CD4-positive, alpha-beta T cell treated with Interleukin-15 for 4 hours (primary cell): Measurements from ENCODE around the gene PPME1.

Source experiments
- DNase-seq: peaks from one replicate; pipeline ENCODE4 v3.0.0-alpha.2; 2020; ENCODE audit warnings: low spot score

PPME1 gene

DNA sequence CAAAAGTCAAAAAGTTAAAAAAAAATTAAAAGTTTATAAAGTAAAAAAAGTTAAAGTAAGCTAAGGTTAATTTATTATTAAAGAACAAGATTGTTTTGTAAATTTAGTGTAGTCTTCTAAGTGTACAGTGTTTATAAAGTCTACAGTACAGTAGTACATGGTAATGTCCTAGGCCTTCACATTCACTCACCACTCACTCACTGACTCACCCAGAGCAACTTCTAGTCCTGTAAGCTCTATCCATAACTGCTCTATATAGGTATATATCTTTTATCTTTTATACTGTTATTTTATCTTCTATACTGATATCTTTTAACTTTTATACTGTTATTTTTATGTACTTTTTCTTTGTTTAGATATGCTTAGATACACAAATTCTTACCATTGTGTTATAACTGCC lies 11.4 kb upstream of the PPME1 start:
- no peak for DNase-seq

DNA sequence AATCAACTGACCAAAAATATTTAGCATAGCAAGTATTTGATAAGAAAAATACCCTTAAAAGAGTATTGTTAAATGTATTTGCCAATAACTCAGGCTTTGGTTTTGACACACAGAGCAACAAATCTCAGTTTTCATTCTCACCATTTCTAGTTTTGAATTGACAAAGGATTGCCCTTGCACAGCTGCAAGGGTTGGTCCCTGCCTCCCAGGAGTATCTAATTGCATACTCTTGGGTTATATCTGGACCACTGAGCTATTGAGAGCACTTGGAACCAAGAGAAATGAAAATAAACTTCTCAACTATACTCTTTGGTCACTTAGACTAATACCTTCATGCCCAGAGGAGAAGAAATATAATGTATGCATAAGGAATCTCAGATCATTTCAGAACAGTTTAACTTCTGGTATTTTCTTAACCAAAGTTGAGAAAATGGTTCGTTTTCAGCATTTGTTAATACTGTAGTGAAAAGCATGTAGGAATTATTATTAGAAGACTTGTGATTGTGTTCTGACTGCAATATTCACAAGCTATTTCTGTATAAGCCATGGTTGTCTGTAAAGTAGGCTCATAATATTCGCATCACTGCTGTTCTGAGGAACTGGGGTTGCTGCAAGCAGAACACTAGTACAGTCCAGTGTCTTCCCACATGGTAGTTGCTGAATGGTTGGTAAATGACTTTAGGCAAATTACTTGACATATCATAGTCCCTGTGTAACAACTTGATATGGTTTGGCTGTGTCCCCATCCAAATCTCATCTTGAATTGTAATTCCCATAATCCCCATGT lies 8.2 kb upstream of the PPME1 start:
- no peak for DNase-seq

DNA sequence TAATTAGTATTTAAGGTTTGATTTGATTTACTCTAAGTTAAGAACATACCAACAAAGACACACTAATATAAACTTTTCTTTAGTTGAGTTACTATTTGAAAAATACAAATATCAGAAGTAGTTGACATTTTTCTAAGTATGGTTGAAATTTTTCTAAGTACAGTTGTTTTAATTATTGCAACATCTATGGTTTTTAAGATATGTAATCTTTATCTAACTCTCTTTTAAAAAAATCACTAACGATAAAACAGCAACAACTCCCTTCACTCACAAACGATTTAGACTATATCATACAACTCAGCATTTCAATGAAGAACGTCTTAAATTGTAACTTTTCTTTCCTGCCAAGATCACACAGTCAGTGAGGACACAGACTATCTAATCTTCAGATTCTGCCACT lies 2.3 kb upstream of the PPME1 start:
- no peak for DNase-seq

DNA sequence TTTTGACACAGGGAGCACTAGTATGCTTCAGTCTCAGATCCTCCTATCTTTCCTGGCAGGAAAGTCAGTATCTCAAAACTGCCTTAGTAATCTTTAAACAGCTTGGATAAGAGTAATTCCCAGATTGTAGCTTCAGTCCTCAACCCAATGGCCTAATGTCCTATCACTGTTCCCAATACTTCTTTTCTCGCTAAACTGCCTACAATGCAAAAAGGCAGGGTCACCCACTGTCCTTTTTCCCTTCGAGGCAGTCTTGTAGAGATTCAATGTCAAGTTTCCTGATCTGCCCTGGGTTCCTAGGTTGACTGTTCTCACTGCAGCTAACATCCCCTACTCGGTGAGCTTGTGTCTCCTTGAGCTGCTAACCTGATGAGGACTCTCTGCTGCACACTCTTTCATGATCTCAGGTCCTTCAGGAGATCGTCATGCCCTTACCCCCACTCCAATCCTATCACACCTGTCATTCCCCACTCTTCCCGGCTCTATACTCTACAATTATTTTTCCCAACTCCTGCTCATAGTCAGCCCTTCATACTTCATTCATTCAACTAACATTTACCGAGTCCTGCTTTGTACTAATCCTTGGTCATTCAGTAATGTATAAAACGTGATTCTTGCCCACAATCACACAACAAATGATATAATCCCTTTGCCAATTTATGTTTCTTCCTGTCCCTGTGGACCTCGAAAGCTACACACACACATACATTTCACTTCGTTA lies 1.2 kb upstream of the PPME1 start:
- DNase-seq = no peak

DNA sequence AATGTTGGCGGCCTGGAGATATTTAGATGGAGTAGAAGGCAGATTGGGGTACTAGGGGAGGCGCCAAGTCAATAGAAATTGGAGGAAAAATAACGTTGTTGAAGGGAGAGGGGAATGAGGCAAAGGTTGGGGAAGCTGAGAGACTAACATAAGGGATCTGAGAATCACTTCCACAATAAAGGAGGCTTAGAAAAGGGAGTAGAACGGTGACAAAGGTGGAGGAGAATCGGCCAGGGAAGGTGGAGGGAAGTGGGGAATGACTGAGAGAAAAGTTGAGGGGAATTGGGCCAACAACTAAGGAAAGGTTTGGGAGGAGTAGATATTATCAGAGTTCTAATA lies 510 bp downstream of the PPME1 start:
- no peak for DNase-seq

DNA sequence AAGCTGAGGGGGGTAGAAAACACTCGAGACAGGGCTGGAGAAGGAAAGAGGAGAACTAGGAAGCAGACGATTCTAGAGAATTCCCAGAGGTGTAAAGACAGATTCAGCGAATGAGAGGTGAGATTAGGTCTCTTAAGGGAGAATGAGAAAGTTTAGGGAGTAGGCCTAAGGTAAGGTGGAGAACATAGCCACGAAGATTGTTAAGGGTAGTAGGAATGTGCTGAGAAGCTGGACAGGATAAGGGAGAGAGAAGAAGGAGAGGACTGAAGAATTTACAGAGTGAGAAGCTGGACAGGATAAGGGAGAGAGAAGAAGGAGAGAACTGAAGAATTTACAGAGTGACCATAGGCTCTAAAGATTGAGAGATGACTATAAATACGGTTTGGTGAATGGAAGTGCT lies 908 bp downstream of the PPME1 start:
- DNase-seq = no peak

DNA sequence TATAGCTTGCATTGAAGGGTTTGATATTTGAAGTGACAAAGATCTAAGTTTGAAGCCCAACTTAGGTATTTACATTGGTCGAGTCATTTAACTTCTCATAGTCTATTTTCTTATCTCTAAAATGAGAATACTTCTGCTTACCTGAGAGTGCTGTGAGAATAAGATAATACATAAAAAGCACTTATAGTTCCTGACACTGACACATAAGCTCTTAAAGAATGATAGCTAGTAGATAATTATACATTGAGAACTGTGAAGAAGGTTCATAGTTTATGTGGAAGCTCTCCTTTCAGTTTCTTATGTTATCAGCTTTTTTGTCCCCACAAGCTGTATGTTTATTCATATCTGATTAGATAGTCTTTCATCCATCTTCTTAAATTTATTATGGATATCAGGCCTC lies 4.8 kb downstream of the PPME1 start:
- no peak for DNase-seq

DNA sequence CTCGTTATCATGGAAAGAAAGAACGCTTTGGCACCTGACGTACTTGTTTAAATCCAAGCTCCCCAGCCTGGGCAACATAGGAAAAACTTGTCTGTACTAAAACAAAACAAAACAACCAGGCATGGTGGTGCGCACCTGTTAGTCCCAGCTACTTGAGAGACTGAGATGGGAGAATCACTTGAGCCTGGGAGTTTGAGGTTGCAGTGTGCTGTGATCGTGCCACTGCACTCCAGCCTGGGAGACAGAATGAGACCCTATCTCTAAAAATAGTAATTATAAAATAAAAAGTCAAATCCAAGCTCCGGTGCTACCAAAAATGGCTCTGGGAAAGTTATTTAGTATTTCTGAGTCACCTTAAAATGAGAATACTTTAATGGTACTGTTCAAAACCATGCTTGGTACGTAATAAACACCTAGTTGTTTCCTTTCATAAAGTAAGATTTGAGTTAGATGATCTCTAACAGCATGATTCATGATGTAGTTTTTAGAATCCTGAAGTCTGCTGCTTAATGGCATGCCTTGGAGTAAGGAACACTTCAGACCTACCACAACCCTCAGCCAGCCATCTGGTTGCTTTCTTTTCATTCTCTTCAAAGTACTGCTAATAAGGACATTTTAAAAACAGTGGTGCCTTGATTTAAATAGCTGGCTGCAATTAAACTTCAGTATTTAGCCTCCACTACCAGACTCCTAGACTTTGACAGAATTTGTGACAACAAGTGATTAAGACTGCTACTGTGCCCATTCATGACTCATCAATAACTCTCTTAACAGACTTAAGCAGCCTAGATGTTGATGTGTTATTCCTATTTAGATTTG lies 8.4 kb downstream of the PPME1 start:
- no peak for DNase-seq

DNA sequence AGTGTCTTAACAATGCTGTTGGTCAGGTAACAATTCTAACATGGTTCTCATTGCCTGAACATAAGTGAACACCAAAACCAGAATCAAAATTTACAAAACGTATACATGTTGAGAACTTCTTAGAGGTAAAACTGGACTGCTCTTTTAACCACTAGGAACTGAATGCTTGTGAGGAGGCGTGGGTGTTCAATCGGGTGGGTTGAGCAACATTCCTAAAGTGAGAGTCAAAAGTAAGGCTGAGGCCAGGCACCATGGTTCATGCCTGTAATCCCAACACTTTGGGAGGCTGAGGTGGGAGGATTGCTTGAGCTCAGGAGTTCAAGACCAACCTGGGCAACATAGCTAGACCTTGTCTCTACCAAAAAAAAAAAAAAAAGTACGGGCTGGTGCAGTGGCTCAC lies 11.5 kb downstream of the PPME1 start:
- DNase-seq = no peak

DNA sequence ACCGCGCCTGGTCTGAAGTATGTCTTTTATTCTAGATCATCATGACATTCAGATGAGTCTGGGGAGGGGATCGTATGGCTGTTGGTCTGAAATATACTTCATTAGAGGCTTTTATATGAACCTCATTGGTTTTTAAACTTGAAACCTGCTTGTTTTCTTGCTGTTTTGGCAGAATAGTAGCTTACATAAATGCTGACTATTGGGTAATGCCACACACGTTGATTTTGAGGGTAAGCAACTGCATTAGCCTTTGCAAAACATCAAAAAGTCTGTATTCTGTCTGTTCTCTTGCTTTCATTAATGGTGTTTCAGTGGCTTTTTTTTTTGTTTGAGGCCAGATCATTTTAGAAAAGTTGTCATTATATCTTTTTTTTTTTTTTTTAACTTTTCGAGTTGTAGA lies 14.2 kb downstream of the PPME1 start:
- DNase-seq = no peak

DNA sequence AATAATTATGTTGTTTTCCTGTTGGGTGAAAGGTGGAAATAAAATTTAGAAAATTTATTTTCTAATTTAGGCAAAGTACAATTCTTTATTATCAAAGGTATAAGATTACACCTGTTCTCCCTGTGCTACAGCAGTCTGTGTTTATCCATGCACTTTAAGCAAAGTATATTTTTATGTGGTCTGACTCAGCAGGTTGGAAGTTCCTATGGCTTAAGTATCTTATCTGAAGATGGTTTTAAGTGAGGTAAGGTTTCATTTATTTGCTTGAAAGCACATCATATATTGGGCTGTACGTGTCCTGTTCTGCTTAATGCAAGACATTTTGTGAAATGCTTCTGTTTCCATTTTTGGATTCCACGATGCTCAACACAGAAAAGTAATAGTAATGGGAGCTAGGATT lies 14.6 kb downstream of the PPME1 start:
- no peak for DNase-seq

DNA sequence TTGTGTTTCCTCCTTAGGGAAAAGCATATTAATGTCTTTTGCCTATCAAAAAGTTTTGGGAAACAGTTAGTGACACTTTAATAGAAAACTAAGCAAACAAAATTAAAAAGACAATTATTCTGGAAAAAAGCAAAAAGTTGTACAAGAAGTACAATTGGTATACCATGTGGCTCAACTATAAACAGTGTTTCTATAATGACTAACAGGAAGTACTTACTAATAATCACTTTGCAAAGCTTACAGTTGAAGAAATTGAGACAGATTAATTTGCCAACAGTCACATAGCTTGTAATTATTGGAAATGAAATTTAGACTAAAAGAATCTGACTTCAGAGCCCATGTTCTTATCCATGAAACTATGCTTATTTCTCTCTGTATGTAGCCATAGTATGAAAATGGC lies 24.7 kb downstream of the PPME1 start:
- no peak for DNase-seq

DNA sequence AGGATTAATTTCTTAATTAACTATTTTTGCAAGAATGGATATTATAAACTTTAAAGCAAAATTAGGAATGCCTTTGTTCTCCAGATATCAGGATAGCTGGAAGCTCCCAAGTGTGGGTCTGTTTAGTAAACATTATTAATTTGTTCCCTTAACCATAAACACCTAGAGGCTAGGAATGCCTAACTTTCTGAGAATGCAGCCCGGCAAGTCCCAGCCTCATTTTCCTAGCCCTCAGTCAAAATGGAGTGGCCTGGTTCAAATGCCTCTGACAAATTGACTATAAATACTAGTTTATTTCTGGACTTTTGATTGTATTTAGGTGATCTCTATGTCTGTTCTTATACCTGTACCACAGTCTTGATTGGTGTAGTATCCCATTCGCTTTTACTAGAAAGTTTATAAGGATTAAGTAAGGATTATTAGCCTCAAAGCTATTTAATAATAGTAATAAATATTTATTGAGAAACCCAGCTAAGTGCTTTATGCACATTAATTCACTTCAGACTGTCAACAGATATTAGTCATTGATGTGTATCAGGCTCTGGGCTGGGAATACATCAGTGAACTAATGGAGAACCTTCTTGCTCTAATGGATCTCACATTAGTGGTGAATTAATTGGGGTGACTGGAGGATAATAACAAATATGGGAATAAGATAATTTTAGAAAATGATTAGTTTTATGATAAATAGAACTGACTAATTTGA lies 25.8 kb downstream of the PPME1 start:
- no peak for DNase-seq

DNA sequence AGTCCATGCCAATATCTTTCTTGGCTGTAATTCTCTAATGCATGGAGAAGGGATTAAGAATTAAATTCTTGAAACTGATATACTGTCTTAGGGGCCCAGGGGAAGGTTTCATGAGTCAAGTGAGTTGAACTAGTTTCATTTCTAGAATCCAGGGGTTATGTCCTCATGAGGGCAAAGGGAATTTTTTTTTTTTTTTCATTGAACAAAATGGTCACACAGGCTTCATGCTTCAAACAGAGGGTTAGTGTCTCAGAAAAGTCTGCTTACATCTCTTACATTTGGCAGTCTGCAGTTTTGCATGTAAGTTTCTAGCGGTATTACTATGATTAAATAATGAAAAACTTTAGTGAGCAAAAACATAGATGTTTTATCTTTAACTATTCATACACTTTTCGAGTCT lies 32.9 kb downstream of the PPME1 start:
- no peak for DNase-seq

DNA sequence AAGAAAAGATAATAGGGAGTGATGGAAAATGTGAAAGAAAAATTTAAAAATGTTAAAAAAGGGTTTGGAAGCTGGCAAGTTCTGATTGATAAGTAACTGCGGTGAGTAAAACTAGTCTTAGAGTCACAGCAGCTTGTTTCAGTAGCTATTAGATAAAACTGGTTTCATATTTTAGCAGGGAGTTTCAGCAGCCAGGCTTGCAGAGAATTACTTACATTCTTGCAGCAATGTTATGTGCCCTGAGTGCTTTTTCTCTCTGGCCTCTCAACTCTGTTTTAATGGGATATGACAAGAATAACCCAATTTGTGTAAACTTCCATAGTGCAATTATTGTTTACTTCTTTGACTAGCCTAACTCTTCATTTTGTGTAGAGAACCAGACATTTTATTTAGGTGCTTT lies 33.6 kb downstream of the PPME1 start:
- DNase-seq = no peak

DNA sequence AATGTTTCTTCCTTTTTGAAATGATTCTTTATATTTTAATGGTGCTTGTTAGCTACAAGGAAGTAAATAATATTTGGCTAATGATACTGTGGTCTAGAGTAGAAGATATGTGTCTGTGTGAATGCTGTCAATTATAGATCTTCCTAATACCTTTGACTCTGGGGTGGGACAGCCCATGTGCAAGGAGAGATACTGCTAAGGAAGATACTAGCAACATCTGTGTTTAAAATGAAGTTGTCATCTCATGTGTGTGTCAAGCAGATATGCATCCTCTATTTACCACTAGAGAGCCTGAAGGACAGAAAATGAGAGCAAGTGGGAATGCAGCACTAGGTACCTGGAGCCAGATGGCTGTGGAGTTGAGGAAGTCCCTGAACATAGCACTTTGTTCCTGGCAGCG lies 34.1 kb downstream of the PPME1 start:
- no peak for DNase-seq

DNA sequence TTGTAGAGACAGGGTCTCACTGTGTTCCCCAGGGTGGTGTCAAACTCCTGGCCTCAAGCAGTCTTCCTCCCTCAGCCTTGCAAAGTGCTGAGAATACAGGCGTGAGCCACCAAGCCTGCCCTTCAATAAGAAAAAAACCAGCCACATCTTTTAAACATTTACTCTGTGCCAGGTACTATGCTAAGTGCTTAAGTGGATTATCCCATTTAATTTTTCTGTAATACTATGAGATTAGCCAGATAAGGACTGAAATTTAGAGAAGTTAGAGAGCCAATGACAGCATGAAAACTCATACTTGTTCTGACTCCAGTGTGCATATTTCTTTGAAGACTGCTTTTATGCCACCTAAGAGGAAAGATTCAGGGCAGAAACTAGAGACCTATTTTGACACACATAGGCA lies 35.7 kb downstream of the PPME1 start:
- DNase-seq = no peak

DNA sequence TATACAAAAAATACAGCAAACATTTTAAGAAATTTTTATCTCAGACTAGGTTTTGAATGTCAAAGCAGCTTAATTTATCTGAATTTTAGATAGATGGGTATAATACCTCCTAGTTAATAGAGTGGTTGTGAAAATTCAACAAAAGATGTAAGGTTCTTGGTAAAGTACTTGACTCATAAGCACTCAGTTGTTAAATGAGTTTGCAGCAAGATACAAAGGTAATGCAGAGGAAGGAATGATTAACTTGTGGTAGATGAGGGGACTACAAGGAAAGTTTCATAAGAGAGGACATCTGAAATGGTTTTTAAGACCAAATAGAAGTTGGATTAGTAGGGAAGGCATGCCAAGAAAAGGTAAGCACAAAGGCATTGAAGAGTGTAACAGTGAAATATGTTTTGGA lies 37.4 kb downstream of the PPME1 start:
- DNase-seq = no peak

DNA sequence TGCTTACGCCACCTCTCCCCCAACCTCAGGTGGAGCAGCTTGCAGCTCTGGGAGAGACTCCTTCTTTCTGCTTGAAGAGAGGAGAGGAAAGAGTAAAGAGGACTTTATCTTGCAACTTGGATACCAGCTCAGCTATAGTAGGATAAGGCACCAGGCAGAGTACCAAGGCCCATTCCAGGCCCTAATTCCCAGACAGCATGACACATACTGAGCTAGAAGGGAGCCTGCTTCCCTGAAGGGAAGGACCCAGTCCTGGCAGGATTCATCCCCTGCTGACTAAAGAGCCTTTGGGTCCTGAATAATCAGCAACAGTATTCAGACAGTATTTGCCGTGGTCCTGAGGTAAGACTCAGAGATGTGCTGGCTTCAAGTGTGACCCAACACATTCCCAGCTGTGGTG lies 41.4 kb downstream of the PPME1 start:
- DNase-seq = no peak

DNA sequence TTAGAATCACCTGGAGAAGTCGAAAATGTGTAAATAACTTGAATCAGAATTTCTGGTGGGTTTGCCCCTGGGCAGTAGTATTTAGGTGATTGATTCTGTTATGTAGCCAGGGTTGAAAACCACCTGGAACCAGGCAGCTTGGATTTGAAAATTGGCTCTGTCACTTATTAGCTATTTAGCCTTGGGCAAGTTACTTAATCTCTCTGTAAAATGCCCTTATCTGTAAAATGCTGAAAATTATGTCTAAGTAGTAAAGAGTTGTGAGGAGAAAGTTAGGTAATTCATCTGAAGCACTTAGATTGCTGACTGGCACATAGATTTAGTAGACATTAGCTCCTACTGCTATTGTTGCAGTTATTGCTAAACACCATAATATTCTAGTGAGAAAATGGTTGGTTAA lies 49.3 kb downstream of the PPME1 start:
- no peak for DNase-seq

DNA sequence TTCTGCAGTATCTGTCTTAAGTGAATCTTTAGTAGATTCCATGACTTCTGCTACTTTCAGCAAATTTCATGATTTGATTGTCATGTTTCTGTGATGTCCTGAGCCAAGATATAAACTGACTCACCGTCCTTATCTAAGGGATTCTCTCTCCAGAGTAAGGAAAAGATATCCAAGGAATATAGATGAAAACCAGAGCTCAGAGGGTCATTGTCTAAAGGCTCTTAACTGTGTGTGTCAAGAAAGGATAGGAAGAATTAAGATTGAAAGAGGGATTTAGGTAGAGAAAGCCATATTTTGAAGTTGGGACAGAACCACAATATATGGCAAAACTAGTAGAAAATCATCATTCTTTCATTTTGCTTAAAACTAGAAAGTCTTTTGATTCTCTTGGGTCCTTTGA lies 50.7 kb downstream of the PPME1 start:
- no peak for DNase-seq

DNA sequence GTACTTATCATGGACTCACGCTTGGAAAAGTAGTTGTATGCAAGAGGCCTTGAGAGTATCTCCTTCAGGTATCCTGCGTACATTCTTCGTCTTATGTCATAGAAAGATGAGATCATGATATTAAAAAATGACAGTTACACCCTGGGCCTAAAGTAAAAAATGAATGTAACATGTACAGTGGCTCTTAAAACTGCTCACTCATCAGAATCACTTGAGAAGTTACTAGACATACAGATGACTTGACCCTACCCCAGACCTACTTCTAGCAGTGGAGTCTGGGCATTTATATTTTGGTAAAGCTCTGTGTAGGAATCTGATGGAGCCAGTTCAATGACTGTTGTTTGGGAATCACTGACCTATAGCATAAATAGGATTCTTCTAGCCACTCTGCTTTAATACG lies 54.5 kb downstream of the PPME1 start:
- DNase-seq = no peak

DNA sequence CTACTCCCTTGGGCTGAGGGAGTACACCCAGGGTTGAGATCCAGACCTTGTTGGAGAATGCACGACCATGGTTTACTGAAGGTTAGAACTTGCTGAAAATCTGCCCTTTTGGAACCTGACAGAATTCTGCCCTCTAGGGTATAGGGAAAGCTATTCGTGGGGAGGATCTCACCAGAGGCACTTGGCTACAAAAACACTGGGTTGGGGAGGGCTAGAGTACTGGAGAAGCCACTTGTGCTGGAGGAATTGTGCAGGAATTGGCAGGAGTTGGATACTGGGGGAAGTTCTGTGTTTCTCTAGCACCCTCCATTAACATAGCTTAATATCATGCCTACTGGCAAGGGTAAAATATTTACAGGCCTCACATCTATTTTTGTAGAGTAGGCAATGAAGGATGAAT lies 55.8 kb downstream of the PPME1 start:
- DNase-seq = no peak
